SHP77 treated with DMSO at 0.1 percent for 48 hours (cell line): ENCODE data around the gene WASF3.
"Not testable (repeated sequence)": the region's sequence is repeated elsewhere in the genome, so short reads cannot be mapped to it uniquely, and the experiment has no call there.

ENCODE experiments used
- DNase-seq: peaks from one replicate; lab custom pipeline; 2025; lab: John Stamatoyannopoulos, UW

The WASF3 gene

DNA sequence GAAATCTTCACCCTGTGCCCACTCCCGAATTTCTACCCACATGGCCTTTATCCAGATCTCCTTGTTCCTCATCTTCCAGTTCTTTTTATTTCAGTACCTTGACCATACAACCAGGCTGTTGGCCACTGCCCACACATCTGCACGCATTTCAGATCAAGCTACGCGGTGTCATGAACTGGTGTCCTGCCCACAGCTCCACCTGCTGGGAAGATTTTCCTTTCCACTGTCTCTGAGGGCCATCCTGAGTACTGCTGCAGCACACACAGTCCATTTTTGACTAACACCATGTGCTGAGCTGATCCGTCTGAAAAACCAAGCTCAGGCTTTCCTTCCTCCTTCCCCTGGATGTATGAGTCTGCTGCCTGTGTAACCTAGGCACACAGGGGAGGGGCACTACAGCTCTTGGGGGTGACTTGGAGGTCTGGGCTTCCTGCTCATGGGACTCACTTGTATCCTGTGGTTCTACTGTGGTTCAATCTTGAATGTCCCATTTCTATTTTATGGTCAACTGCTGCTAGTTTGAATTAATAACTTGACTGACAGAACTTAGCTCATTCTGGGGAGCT lies 71.9 kb downstream of the WASF3 start:
- DNase-seq: no peak

DNA sequence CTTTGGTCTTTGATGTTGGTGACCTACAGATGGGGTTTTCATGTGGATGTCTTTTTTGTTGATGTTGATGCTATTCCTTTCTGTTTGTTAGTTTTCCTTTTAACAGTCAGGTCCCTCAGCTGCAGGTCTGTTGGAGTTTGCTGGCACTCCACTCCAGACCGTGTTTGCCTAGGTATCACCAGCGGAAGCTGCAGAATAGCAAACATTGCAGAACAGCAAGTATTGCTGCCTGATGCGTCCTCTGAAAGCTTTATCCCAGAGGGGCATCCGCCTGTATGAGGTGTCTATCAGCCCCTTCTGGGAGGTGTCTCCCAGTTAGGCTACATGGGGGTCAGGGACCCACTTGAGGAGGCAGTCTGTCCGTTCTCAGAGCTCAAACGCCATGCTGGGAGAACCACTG lies 78.2 kb downstream of the WASF3 start:
- not testable (repeated sequence) for DNase-seq

DNA sequence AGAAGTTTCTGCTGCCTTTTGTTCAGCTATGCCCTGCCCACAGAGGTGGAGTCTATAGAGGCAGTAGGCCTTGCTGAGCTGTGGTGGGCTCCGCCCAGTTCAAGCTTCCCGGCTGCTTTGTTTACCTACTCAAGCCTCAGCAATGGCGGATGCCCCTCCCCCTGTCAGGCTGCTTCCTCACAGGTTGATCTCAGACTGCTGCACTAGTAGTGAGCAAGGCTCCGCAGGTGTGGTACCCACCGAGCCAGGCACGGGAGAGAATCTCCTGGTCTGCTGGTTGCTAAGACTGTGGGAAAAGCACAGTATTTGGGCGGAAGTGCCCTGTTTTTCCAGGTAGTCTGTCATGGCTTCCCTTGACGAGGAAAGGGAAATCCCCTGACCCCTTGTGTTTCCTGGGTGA lies 78.6 kb downstream of the WASF3 start:
- not testable (repeated sequence) for DNase-seq

DNA sequence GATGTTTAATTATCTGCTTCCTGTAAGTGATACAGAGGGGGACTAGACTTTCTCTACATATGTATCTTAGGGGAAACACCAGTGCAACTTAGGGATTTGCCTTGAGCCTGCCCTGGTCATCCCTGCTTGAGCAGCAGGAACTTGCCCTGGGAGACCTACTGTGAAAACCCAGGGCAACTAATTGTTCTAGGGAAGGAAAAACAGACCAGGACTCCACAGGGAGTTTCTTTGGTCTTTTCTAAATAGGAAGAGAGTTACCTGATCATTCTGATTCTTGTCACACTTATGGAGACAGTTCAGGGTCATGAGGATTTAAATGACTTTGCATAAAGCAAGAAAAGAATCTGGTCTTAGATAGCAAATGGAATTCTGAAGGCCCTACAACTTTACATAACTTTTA lies 89.1 kb downstream of the WASF3 start:
- DNase-seq: no peak

DNA sequence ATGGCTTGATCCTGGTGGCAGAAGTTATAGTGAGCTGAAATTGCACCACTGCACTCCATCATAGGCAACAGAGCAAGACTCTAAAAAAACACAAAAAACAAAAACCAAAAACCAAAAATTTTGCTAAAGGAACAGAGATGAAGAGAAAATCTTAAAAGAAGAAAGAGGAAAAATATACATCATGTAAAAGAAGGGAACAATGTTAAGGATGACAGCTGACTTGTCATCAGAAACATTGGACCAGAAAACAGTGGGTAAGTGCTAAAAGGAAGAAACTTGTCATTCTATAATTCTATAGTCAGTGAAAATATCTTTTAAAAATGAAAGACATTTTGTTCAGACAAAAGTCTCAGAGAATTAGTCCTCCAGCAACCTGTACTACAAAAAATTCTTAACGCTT lies 93.8 kb downstream of the WASF3 start:
- DNase-seq: no peak

DNA sequence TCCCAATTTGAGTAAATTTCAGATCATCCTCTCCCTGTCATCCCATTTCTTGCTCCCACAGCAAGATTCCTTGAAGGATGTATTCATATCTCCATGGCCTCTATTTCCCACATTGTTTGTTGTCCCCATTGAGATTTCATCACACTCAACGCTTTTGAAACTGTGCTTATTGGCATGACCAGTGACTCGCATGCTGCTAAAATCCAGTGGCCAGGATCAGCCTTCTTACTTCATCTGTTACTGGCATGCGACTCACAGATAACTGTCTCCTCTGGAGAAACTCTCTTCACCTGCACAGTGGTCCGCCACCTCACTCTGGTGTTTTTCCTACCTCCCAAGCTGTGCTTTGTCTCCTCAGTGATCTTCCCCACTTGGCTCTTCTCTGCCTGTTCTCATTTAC lies 95.8 kb downstream of the WASF3 start:
- DNase-seq: no peak

DNA sequence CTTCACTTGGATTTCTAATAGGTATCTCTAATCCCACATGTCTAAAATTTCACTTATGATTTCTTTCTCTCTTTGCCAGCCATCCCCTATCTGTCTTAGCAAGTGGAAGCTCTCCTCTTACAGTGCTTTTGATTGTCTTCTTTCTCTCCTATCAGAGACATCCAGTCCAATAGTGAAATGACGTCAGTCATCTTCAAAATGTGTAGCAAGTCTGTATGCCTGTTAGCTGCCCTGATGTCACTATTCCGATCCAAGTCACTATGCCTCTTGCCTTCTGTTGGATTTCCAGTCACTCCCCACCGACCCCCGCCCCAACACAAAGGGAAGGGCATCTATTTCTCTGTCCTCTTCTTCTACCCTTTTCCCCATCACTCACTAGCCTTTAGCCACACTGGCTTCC lies 96.4 kb downstream of the WASF3 start:
- no peak for DNase-seq

DNA sequence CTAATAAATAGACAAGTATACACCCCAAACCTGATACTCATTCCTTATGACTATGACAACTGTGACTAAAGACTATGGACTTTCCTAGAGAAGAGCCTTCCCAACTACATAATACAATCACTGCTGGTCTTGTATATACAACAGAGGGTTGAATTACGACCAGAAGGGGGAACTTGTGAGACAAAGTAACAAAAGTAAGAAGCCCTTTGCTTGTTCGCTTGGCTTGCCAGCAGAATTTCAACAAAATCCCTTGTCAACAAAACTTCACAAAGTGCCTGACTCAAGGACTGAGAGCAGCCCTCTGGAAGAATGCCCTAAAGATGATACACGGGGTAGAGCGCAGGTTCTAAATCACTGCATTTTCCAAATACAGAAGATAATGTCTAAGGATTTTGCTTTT lies 99.4 kb downstream of the WASF3 start:
- no peak for DNase-seq

DNA sequence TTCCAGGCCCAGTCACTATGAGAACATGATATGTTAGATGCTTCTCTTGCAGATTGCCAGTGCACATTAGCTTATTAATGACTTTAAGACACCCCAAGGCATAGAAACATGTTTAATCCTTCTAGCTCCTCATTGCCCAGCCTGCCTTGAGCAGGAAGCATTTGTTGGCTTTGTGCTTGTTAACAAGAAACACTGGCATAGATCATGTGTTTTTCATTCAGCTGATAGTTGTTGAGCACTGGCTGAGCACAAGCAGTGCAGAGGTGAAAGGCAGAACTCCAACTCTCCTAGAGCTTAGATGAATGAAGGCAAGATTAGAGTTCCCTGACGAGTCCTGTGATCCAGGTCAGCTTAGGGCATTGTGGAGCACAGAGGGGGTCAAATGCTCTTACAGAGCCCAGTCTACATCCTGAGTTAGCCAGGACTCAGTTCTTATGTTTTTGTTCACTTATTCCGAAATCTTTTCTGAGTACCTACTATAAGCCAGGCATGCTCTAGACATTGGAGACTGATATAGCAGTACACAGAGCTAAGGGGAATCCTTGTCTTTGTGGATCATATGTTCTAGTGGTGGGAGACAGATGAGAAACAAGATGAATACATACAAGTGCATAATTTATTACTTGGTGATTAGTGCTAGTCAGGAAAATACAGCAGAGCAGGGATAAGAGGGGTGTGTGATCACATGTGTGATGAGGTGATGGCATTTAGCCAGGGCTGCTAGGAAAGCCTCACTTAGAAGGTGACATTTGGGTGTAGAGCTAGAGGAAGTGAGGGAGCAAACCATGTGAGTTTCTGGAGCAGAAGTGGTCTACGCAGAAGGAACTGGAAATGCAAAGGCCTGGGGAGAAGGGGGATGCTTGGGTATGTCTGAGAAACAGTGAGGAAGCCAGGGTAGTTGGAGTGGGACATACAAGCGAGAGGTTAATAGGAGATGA lies 101.2 kb downstream of the WASF3 start:
- DNase-seq: no peak

DNA sequence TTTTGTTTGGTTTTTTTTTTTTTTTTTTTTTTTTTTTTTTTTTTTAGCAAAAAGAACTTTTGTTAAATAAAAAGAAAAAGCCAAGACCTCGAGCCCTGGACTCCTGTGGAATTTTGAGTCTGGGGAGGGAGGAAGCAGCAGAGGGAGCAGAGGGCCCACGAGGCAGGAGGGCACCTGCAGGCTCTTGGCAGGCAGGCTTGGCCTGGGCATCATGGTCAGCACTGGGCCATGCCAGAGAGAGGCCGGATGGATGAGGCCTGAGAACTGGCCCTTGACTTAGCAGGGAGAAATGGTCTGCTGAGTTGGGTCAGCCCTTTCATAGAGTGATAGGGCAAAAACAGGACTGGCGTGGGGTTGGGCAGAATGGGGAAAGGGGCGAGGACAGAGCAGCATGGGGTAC lies 102.7 kb downstream of the WASF3 start:
- no peak for DNase-seq

DNA sequence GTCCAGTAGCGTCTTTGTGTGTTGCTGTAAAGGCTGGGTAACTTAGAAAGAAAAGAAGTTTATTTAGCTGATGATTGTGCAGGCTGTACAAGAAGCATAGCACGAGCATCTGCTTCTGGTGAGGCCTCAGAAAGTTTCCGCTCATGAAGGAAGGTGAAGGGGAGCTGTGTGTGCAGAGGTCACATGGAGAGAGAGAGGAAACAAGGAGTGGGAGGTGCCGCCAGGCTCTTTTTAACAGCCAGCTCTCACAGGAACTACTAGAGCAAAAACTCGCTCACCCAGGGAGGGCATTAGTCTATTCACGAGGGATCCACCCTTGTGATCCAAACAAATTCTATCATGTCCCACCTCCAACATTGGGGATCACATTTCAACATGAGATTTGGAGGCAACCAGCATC lies 103.3 kb downstream of the WASF3 start:
- DNase-seq: no peak

DNA sequence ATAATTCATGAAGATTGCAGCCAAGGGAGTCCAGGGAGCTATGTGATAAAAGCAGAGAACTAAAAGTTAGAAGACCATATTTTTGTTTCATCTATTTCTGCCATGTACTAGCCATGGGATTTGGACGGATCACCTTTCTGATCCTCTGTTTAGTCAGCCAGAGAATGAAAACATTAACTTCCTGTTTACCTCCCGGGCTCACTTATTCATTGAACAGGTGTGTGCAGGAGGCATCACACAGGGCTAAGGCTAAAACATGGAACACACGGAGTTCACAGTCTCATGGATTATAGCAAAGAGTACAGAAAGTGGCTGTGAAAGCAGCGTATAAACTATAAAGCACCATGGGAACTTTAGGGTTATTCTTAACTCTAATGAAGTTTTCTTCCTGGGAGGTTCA lies 106.3 kb downstream of the WASF3 start:
- DNase-seq: no peak

DNA sequence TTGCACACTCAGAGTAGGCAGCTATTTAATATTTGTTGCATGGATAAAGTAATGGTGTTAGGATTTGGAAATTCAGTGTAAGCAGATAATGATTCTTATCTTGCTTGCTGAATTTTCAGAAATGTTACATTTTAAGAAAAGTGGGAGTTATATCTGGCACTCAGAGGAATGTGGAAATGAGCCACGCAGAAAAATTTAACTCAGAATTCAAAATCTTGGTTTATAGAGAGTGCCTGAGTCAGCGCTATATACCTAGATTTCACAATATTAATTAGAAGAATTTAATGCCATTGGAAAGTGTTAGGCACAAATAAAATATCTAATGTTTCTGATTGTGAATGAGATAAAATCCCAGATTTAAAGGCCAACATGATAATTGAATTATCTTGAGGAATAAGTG lies 106.8 kb downstream of the WASF3 start:
- DNase-seq: no peak

DNA sequence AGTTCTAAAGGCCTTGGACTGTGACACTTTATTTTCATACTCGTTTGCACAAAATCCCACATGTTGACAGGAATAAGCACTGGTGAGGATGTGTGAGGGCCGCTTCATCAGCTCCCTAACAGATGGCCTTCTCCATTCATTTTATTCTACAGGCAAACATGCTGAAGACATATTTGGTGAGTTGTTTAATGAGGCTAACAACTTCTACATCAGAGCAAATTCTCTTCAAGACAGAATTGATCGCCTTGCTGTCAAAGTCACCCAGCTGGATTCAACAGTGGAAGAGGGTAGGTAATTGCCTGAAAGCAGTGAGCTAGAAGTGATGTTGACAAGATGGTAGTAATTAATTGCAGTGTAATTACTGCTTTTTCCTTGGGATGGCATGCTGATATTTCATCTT lies 107.4 kb downstream of the WASF3 start:
- DNase-seq: no peak

DNA sequence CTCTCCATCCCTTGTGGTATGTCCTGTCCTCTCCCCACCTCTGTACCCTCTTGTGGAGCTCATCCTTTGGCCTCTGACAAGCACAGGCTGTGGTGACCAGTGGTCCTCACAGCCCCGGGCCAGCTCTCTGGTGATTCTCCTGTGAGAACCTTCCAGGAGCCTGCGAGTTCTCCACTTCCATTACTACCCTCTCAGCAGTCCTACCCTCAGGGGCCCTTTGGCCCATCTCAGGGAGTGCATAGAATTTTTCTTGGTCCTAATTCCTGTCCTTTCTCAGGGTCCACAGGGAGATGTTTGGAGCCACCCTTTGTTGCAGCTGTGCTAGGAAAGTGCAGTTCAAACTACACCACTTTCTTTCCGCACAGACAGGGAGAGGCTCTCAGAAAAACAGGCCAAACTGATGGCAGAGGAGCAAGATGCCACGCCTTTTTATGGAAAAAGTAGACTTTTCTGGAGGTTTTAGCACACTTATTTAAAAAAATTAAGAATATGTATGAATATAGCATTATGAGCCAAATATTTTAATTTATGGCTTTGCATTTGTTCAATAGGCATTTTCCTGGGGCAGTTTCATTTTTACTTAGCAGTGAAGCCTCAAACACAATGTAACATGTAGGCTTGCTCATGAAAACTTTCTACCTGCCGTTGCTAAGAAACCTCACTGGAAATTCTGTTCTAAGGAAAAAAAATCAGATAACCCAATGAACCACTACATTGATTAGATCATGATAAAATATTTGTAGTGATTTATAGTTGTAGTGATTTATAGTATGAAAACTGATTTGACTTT lies 111.1 kb downstream of the WASF3 start:
- no peak for DNase-seq

DNA sequence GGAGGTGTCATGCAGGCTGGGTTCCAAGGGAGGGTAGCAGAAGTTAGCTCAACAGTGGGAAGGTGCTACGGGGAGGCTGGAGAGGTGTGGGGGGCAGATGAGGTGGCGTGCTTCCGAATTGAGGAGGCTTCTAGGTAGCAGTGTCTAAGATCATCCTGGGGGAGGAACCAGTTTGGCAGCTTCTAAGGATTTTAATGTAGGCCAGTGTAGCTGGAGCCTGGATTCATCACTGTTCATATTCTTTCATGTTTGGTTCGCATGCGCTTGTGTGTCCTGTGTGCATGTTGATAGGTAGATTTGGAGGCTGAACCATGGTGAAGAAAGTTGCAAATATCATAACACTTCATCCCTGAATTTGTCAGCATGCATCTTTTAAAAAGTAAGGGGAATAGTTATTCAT lies 116.4 kb downstream of the WASF3 start:
- no peak for DNase-seq

DNA sequence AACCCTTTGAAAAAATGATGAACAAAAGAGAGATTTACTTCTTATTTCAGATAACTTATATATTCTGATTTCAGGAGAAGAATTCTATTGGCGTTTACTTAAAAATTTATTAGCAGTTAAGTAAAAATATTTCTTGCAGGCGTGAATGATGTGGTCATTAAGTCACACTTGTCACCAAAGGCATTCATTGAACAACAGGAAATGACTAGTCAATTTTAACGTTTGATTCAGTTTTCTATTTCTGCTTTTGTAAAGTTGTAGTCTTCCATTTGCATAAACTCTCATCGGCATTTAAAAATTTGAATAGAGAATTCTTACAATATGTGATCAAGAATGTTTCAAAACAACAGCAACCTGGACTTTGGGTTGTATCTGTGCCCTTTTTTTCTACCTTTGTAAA lies 119.7 kb downstream of the WASF3 start:
- DNase-seq: no peak

DNA sequence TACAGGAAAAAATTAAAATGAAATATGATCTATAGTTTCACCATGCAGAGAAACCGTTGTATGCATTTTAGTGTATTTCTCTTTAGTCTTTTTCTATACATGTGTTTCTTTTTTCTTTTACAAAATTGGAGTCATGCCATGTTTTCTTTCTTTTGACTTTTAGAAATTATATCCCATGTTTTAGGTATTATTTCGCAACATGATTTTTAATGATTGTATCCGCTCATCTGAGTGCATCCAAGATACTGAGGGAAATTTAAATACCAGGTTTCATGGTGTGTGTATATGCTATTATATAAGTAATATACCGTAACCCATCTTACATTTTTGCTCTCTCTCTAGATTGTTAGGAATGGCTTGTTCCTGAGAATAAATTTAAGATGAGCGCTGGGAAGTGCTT lies 120.8 kb downstream of the WASF3 start:
- no peak for DNase-seq

DNA sequence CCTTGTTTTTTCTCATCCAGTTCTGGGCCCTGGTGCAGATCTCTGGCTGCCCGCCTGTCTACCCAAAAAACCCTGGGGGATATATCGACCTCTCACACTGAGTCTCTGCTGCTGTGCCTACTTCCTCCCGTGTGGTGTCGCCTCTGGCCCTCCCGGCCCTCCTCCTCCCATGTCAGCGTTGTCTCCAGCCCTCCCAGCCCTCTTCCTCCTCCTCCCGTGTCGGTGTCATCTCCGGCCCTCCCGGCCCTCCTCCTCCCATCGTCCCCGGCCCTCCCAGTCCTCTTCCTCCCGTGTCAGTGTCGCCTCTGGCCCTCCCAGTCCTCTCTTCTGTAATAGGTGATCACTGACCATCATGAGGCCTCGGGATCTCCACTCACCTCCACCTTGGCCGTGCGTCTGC lies 121.3 kb downstream of the WASF3 start:
- no peak for DNase-seq

DNA sequence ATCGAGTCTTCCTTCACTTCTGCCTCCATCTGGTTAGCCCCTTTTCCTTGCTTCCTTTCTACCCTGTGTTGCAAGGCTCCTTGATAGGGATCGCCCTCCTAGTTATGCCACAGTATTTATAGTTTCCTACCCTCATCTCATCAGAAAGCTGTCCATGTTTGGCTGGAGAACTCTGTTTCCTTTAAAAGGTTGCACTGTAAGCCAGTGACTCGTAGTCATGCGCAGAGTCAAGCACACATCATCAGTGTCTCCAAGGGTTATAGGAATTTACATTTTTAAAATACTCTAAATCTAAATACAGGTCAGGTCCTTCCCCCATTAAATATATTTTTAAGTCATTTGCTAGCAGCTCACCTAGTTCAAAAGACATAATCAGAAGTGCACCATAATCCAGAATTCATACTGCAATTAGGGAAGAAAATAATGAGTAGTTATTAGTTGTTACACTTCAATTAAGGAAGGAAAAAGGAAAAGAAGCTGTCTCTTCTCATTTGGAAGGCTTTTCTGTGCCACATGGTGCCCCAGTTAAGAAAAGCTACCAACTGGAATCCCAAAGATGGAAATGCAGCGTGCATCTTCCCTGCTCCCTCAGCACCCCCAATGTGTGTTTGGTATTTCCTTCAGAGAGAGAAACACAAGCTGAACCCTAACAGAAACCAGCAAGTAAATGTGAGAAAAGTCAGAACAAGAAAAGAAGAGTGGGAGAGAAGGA lies 122.1 kb downstream of the WASF3 start:
- no peak for DNase-seq

DNA sequence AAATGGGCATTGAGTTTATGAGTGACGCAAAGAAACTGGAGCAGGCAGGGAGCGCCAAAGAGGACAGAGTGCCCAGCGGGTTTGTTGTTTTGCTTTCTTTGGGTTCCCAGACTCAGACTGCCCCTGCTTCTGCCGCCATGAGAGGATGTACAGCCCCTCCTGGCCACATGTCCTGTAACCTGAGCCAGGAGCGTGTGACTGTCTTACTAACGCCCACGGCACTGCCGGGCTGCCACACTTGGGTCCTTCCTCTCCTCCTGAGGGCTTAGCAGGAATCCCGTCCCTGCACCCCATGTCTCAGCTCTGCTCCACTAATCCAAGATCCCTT lies 122.6 kb downstream of the WASF3 start:
- no peak for DNase-seq

DNA sequence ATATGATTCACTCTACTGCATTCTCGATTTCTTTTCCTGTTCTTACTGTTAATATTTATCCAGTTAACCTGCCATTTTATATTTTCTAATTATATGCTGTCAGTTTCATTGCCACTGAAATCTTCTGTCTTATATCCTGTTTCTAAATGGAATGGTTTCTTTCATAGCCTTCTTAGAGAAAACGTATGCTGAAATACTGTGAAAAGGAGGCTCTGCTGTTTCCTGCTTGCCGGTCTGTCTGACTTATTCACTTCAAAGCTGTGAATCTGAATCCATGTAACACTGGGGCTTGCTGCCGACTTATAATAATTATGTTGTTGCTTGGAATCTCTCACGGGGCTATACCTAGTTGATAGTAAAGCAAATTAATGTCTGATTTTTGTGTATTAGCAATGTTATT lies 123.1 kb downstream of the WASF3 start:
- no peak for DNase-seq

DNA sequence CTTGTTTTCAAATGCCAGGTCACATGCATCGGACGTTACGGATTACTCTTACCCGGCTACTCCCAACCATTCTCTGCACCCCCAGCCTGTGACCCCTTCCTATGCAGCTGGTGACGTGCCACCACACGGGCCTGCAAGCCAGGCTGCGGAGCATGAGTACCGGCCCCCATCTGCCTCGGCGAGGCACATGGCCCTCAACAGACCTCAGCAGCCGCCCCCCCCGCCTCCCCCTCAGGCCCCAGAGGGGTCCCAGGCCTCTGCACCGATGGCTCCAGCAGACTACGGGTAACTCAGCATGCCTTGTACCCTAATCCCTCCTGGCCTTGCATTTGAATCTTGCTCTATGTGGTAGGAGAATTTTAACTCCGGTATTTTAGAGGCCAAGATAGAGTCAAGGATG lies 123.6 kb downstream of the WASF3 start:
- DNase-seq: no peak
